HG02763 (cell line): ENCODE results near the gene EQTN.

Experiments used
- ATAC-seq: cut with Tn5 transposase; IDR thresholded peaks from one replicate; pipeline ENCODE4 v1.9.1; 2021; ENCODE audit warnings: mild to moderate bottlenecking, moderate library complexity; ENCODE audit not compliant: unreplicated experiment

Gene EQTN

DNA sequence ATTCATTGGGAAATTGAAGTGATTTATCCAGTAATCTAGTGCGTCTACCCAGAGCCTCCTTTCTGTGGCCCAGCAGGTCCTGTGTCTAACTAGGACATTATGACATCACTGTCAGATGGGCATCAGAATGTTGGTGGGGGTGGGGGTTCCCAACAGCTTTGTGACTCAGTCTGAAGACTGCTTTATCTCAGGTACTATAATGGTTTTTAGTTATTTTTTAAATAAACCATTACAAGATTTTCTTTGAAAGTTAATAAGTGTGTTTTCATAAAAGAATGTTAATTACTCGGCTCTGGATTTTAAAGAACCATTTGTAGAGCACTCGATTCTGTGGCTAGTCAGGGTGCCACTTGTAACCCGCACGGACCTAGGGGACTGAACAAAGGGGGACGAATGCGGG lies at the start of gene EQTN:
Gene EQTN (minus strand): TSS at position 101 of the 400 bp plus-strand sequence. CDS start 95 bp downstream, at position 6.
- ATAC-seq, result no peak

DNA sequence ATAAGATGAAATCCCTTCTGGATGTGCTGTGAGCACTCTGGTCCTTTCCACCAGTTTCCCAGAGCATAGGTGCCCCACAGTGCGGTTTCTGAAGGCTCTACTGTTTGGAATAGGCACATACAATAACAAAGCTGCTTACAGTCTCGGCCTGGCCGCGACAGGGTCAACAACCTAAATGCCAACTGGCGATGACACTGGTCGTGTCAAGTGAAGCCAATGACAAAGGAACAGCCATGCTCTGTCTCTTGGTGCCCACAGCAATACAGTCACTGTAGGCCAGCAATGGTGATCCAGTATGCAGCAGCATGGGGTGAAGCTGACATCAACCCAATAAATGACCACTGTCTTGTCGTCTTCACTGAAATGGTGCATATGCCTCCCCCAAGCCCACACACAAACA lies 47.8 kb upstream of the EQTN start:
- ATAC-seq, result no peak

DNA sequence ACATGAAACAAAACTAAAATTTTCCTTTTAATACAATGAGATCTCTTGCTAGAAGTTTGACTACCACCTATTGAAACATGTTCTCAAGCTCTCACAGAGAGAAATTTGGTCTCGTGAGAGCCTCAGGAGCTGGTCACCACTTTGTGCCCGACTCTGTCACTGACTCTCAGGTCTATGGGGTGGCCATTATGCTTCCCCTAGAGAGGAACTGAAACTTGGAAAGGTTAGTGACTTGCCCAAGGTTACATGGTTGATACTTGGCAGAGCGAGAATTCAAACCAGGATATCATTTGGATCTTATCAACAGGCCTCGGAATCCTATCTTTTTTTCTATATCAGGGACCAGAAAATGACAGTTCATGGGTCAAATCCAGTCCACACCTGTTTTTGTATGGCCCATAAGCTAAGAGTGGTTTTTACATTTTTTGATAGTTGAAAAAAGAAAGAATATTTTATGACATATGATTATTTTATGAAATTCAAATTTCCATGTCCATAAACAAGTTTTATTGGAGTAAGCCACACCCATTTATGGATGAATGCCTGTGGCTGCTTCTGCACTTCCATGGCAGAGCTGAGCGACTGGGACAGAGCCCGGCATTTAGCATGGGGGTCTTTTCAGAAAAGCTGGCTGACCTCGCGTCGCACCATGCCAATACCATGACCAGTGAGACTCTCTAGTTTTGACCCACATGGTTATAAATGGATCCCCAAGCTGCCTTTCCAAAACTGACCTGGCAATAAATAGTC lies 44.8 kb upstream of the EQTN start:
- ATAC-seq, result no peak

DNA sequence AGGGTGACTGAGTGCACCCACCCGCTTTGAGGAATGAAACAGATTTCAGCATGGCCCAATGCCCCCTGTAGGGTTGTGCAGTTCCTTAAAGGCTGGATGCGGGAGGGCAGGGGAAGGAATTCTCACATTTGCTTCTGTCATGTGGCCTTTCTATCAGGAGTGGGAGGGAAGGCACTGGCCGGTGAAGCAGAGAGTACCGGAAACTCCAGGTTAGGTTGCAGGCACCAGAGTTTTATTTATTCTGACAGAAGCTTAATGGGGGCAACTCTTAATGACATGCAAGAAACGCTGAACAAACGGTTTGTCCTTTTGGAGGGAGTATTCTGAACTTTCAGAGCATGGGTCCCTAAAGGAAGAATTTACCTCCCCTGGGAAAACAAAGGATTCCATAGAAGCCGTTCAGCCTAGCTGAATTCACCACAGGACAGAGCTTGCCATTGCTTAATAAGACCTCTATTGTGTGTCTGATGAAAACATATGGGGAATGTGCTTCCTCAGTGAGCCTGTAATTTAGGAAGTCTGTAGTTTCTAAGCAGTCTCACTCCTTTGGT lies 44.1 kb upstream of the EQTN start:
- no peak for ATAC-seq

DNA sequence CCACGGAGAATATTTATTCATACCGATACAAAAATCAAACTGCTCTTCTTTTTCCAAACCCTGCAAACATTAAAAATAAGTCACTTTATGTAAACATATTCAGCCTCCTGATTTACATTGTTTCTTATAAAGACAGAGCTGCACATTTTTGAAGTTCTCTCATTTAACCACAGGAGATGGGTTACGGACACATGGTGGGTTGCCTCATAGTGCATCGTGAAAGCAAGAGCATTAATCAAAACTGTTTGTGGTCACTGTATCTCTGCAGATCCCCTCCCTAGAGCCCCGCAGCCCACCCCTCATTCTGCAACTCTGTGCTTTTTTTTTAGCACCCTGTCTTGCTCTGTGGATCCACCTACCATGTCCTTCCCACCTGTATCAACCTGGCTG lies 43.3 kb upstream of the EQTN start:
- ATAC-seq, result no peak

DNA sequence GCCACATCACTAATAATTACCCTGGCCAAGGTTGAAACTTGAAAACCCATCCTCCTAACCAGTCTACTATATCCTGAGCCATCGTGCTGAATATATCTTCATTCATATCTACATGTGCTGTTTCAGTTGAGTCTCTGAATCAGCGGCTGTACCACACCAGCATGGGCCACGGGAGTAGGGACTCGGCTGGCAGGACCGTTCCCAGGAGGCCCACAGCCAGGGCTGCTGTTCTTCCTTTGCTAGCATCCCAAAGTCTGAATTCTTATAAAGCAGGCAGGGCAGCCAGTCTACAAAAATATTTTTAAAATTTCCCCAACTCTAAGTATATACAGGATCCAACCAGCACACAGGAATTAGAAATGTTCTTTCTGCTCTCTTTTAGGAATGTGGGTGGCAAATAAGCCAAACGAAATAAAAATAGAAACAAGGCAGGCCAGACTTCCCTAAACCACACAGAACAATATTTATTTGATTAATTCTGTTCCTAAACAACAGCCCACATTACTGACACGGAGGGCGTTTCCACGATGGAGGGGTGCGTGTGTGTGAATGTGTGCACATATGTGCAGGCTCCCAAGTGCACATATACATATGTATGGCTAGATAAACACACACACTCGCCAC lies 42.8 kb upstream of the EQTN start:
- ATAC-seq, result no peak

DNA sequence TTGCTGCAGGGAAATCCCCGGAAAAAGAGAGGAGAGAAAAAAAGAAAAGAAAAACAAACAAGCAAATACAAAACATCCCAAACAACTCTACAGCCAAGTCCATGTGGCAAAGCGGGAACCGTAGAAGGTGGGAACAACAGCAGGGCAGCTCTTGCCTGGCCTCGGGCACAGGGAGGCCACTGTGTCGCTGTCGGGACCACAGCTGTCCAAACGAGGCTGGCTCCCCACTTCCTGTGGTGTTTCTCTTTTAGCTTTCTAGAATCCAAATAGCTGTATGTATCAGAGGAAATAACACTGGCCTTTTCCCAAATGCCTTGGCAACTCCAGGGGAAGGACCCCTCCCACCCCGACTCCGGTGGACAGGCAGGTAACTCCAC lies 41.6 kb upstream of the EQTN start:
- no peak for ATAC-seq

DNA sequence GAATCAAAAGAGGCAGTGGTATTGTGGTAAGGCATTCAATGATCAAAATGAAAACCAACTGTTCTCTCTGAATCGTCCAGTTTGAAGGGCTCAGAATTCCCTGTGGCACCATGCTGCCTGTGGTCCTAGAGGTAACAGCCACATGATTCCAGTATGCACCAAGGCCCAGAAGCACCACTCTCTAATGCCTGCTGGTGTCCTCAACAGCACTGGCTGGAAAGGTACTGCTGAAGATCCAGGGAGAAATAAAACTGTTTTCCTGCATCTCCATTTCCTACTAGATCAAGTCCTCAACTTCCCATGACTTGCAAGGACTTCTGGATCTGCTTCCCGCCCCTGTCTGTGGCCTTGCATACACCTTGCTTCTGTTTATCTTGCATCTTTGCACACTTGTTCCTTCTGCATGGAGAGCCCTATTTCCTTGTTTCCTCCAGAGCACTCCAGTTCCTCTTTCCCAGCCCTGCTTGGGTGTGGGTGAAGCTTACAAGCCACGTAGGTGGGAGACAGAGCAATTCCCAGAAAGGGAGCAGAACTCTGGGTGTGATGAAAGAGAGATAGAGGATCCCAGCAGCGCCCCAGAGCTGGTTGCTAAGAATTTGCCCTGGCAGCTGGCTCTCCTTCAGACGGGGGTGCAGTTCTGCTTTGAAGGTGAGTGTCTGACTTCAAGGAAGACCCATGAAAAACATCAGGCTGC lies 41.0 kb upstream of the EQTN start:
- ATAC-seq, result no peak

DNA sequence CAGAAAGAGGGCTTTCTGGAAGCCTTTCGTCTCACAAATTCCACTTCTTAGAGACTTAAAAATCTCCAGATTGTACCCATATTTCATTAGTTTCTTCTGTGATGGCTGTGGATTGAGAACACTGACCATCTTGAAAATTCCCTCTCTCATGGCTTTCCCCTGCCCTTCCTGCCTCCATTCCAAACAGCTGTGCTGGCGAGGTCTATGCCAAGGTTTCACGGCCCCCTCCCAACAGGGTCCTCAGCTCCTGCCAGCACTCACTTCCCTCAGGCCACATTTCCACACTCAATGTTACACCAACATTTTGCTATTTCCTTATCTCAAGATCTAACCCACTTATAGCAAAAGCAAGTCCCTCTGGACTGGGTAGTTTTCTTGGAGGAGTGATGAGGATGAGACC lies 40.3 kb upstream of the EQTN start:
- ATAC-seq, result no peak

DNA sequence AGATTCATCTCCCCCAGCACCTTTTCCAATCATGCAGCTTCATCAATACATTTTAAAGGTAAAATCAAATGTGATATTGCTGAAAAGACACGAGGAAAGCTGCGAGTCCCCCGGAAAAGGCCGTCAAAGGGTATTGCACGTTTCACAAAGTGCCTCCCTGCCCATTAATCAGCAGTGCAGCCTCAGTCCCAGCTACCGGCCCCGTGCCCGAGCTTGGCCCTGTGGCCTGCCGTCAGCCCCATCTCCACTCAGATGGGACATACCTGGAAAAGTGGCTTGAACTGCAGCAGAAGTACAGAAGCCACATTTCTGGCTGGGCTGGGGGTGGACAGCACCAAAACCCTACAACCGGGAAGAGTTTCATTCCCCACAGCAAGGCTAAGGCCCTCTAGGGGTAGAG lies 39.9 kb upstream of the EQTN start:
- no peak for ATAC-seq

DNA sequence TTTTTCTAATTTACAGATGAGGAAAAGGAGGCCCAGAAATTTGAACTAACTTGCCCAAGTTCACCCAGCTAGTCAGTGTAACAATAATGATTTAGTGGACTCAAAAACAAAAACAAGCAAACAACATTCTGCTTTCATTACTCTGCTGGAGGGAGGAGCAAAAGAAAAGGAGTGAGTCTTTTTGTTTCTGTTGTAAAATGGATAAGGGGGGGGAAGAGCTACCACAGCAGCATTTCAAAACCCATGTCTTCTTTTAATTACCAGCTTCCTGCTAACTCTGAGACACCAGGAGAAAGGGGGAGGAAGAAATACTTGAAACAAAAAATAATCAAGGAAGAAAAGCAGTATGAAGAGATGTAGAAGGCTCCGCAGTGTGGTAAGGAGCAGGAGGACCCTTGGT lies 39.2 kb upstream of the EQTN start:
- no peak for ATAC-seq

DNA sequence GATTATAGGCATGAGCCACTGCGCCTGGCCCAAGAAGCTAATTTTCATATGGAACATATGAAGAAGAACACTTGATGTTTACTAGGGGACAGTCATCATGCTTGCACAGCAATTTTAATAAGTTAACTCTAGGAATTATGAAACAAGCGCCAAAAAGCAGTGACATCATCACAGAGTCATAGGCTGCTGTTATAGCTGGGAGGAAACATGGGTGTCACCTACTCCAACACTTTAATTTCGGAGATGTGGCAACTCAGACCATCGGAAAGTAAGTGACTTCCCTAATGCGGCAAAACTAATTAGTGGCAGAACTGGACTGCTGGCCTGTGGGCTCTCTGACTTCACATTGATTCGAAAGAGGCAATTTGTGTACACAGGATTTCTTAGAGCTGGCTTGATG lies 38.1 kb upstream of the EQTN start:
- ATAC-seq, result no peak

DNA sequence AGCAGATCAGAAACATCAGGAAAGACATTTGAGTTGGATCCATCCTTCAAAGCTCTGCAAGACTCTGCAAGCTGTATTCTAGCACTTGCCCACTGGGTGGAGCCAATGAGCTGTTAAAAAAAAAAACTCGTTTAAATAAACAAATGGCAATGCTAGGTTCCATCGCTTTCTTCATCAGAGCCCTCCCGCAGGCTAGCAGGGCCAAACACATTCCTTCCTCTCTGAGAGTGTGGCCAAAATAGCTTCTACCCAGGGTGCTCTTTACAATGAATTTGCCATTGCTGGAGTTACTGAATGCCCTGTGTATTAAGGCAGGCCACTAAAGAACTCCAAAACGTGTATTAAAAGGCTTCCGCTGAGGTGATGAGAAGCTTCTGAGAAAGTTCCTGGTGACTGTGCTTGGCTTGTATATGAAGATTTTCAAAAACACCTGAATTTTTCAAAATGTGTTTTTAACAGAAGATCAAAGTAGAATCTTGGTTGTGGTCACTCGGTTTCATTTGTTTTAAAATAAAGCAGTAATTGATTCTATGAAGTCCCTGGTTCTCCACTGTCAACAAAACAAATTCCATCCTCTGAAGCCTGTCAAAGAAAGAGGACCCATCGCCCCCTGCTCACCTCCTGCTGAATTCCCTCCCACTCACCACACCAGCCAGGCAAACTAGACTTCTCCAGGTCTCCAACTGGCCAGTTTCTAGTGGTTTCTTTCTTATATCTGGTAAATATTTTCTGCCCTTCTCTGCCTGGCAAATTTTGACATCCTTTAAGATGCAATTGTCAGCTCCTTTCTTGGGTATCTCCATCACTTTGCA lies 36.5 kb upstream of the EQTN start:
- peak; percentile 80 for ATAC-seq

DNA sequence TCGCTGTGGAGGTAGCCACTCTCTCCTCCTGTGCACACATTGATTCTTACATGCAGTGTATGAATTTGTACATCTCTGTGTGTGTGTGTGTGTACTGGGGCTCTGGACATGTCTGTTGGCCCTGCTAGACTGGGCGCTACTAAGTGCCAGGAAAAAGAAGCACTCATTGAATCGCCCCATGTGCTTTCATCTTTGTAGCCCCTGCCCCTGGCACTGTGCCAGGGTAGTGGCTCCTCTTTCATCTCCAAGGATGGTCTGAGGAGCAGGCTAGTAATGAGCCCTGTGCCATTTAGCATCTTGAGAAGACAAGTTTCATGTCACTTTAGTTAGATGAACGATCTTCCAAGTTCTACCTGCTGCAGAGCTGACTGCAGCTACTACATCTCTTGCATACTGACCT lies 34.4 kb upstream of the EQTN start:
- no peak for ATAC-seq

DNA sequence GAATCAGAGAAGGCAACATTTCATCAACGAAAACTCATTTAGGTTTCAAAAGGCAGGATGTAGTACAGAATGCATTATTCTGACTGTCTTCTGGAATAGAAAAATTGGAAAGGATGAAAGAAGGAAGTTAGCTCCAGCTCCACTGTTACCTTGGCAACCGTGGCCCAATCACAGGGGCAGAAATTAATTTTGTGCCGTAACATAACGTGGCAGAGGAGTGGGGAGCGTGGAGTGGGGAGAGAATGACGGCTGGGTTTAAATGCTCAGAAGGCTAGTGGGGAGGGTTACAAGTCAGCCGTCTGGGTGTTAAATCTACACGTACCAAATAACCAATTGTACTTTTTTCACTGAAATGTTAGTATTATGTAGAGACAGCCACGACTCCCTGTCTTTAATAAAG lies 32.3 kb upstream of the EQTN start:
- ATAC-seq, result no peak

DNA sequence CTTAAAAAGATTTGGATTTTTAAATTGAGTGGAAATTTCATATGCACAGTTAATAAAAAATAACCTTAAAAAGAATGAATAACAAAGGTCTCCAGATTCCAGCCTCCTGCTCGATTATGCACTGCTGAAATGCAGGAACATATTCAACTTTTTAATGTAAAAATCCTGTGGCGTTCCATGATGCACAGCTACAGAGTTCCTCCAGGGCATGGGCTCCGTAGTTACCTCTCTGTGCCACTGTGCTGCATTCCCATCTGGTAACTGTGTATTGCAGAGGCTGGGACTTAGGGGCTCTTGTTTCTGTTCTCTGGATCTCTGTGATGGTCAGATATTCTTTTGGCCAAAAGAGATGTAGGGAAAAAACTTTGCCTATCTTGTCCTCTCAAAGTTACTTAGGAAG lies 31.5 kb upstream of the EQTN start:
- no peak for ATAC-seq

DNA sequence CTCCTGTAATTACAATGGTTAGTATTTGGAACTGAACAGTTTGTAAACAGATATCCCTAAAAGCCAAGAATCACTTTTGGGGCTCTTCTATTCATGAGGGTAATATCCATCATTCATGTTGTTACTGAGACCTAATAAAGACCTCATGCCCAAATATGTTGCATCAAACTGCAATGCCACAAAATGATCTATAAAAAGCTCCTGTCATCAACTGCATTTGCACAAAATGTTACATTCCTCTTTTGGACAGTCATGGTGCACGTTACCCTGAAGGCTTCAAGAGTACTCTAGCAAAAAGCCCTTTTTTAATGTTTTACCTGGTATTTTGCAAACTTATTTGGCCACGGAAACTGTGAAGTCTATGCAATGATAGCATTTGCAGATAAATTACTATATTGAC lies 14.2 kb upstream of the EQTN start:
- ATAC-seq, result no peak

DNA sequence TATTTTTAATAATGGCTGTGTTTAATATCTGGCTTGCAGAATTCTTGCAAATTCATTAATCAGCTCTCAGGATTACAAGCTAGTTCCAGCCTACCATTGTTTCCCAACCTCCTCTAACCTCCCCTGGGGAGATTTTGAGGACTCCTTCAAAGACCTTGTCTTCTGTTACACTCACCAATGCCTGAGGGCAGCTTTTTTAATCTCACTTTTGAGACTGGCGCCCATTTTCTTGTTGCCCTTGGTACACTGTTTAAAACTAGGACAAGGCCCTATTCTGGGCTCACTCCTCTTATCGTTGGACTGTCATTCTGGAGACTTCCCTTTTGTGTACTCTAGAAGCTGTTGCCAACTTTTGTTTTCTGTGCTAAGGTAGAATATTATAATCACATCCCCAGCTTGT lies 13.6 kb upstream of the EQTN start:
- no peak for ATAC-seq

DNA sequence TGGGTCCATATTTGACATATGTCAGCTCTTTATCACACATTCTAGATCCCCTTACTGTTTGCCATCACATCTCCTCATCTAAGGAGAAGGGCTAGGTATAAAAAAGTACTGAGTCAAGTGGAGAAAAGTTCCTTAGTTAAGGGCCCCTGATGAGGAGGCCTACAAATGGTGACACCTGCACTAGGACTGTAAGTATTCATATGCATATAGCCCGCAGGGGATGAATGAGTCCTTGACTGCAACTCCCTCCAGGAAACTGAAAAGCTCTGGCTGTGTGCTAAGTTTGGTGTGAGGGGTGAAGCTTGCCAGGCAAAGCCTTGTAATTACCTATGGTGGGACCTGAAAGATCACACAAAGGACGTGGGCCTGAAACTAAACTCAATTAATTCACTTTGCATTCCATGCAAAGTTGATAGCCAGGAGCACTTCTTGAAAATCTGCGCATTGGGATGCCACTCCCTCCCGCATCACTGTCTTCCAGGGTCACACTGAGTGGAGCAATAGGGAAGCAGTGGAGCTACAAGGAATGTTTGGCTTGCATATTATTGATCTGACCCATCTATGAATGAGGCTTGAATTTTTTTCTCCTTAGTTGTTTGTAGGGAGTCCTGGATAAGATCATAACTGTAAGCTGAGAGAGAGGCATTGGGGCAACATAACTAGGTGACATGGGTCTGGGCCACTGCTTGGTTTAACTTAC lies 11.9 kb upstream of the EQTN start:
- no peak for ATAC-seq

DNA sequence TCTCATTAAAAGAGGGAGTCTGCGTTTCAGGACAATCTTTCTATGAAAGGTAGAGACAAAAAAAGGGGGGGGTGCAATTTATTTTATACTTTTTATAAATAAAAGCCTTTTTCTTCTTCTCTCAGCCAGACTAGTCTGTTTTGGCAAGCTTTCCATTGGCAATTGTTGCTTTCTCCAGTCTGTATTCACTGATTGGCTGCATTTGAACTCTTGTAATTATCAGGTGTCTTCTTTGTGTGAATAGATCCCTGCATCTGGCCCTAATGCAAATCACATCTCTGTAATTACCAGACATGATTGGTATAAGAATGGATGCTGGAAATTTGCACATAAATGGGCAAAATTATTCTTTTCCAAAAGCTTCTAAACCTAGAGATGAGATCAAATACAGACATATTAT lies 7.6 kb upstream of the EQTN start:
- no peak for ATAC-seq

DNA sequence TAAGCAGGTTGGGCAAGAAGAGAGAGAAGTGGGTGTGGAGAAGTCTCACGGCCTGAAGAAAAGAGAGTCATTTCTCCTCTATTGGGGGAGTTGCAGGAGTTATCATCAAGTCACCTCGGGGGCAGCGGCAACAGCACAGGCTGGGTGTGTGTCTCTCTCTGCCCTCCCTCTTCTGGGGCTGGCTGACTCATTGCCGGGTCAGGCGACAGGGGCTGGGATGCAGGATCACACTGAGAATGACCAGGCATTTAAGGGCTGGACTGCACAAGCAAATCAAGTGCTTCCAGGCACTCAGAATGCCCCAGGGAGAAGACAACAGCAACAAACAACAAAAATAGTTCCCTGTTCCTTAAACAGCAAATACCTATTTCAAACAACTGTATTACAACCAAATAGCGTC lies 6.3 kb upstream of the EQTN start:
- ATAC-seq, result no peak
